Endothelial cell of umbilical vein (primary cell): ENCODE results near the gene GADD45GIP1. TPM values are rescaled to one million over a fixed set of nuclear protein-coding genes. Genes with fewer than 3 reads are reported as not detected.

Experiments used
- BruUV-seq: library from RNA; stranded (reverse); fragments of 400-500 nt; replicated peaks from 2 replicates; lab custom pipeline; 2021; lab: Mats Ljungman, UMichigan
- CTCF ChIA-PET: fragments of 300-600, 350-600 bp; sonication (Branson Sonifier 250); formaldehyde crosslinking; loops from one replicate; lab custom pipeline; 2021; ENCODE audit warnings: antibody characterized with exemption, inconsistent platforms; lab: Charles Lee
- POLR2A ChIA-PET: fragments of 300-600, 350-600 bp; sonication (Branson Sonifier 250); formaldehyde crosslinking; loops from one replicate; lab custom pipeline; 2021; ENCODE audit warnings: antibody characterized with exemption, inconsistent platforms; lab: Charles Lee
- DNase-seq: peaks from one replicate; pipeline ENCODE4 v3.0.0-alpha.2; 2011; ENCODE audit warnings: low read depth, low spot score
- FAIRE-seq: peaks from 2 replicates; lab custom pipeline; 2011; peaks lifted over from hg19 to GRCh38; lab: Jason Lieb, UNC
- H2AFZ ChIP-seq: 2 replicates; pipeline ENCODE4 v1.6.0; 2012; ENCODE audit warnings: low read depth, low read length, control low read depth, inconsistent platforms
- H3K27ac ChIP-seq: 2 replicates; pipeline ENCODE4 v1.5.1; 2011; ENCODE audit warnings: low read depth, mild to moderate bottlenecking, control low read depth, low read length, moderate library complexity; ENCODE audit not compliant: insufficient read depth
- H3K27me3 ChIP-seq, 2 experiments: 2 replicates each; pipeline versions ENCODE4 v1.6.0 to v1.6.1; 2011; ENCODE audit warnings: low read length in 2 of 2, mixed read lengths in 1 of 2; ENCODE audit not compliant: control insufficient read depth in 2 of 2, insufficient read depth in 2 of 2
- H3K36me3 ChIP-seq, 2 experiments: 2 replicates in 1 of 2; 3 replicates in 1 of 2; pipeline ENCODE4 v1.5.1; 2011; ENCODE audit warnings: low read length in 2 of 2, mild to moderate bottlenecking in 1 of 2, moderate library complexity in 1 of 2; ENCODE audit not compliant: control insufficient read depth in 2 of 2, insufficient read depth in 2 of 2; ENCODE audit errors: extremely low read depth in 1 of 2
- H3K4me1 ChIP-seq: 3 replicates; pipeline ENCODE4 v1.5.1; 2011; ENCODE audit warnings: mild to moderate bottlenecking, low read length; ENCODE audit not compliant: control insufficient read depth, insufficient read depth; ENCODE audit errors: extremely low read depth
- H3K4me2 ChIP-seq: 2 replicates; pipeline ENCODE4 v1.6.1; 2011; ENCODE audit warnings: low read length, control low read depth, mixed read lengths; ENCODE audit not compliant: insufficient read depth
- H3K4me3 ChIP-seq, 3 experiments: fragments of 200-600 bp in 1 of 3; sonication (generic), shearing (Covaris generic) in 1 of 3; replicated peaks in 1 of 3; 2 replicates each; pipeline ENCODE4 v1.5.1; 2011 to 2016; ENCODE audit warnings: control low read depth in 3 of 3, low read length in 3 of 3, mild to moderate bottlenecking in 2 of 3, inconsistent platforms in 1 of 3, low read depth in 1 of 3, moderate library complexity in 1 of 3; ENCODE audit not compliant: insufficient read depth in 1 of 3
- H3K79me2 ChIP-seq: 2 replicates; pipeline ENCODE4 v1.6.0; 2012; ENCODE audit warnings: low read length, inconsistent platforms; ENCODE audit not compliant: control insufficient read depth, insufficient read depth
- H3K9ac ChIP-seq: replicated peaks from 2 replicates; pipeline ENCODE3; 2011; ENCODE audit warnings: low read length, control low read depth; ENCODE audit not compliant: insufficient read depth; ENCODE audit errors: extremely low read depth
- H3K9me1 ChIP-seq: replicated peaks from 3 replicates; pipeline ENCODE4 v1.6.0; 2011; ENCODE audit warnings: mild to moderate bottlenecking, low read length; ENCODE audit not compliant: control insufficient read depth, insufficient read depth; ENCODE audit errors: extremely low read depth
- H3K9me3 ChIP-seq: replicated peaks from 2 replicates; pipeline ENCODE4 v1.5.1; 2012; ENCODE audit warnings: low read length, inconsistent platforms; ENCODE audit not compliant: control insufficient read depth, insufficient read depth
- H4K20me1 ChIP-seq: replicated peaks from 2 replicates; pipeline ENCODE3; 2011; ENCODE audit warnings: mild to moderate bottlenecking, low read length; ENCODE audit not compliant: control insufficient read depth, insufficient read depth; ENCODE audit errors: extremely low read depth
- CTCF ChIP-seq, 2 donors: IDR thresholded peaks; 1 replicate in 1 of 2; 2 replicates in 1 of 2; pipeline ENCODE4 v1.5.1; 2011; ENCODE audit warnings: low read length in 2 of 2, mild to moderate bottlenecking in 2 of 2, moderate library complexity in 2 of 2, control low read depth in 1 of 2, inconsistent platforms in 1 of 2, low read depth in 1 of 2; ENCODE audit not compliant: insufficient read depth in 1 of 2; ENCODE audit errors: extremely low read depth in 1 of 2
- EZH2 ChIP-seq: IDR thresholded peaks from 2 replicates; pipeline ENCODE4 v1.6.1; 2012; ENCODE audit warnings: borderline replicate concordance, low read depth, mild to moderate bottlenecking, moderate library complexity, low read length, inconsistent platforms; ENCODE audit not compliant: severe bottlenecking
- FOS ChIP-seq: IDR thresholded peaks from 2 replicates; pipeline ENCODE4 v1.6.1; 2011; ENCODE audit warnings: mild to moderate bottlenecking, low read length, moderate library complexity, borderline replicate concordance; ENCODE audit not compliant: insufficient read depth
- GATA2 ChIP-seq: IDR thresholded peaks from 2 replicates; pipeline ENCODE4 v1.7.0; 2011; ENCODE audit warnings: low read depth, mild to moderate bottlenecking, moderate library complexity, mixed read lengths, low read length; ENCODE audit not compliant: insufficient read length, insufficient read depth
- JUN ChIP-seq: IDR thresholded peaks from 2 replicates; pipeline ENCODE4 v1.6.1; 2011; ENCODE audit warnings: borderline replicate concordance, low read depth; ENCODE audit not compliant: insufficient read length, insufficient read depth
- MAX ChIP-seq: IDR thresholded peaks from 2 replicates; pipeline ENCODE4 v1.6.1; 2011; ENCODE audit not compliant: insufficient read depth, insufficient read length
- MYC ChIP-seq: IDR thresholded peaks from one replicate; pipeline ENCODE4 v1.6.1; 2011; ENCODE audit warnings: mild to moderate bottlenecking, low read depth, low read length
- POLR2A ChIP-seq: IDR thresholded peaks from 2 replicates; pipeline ENCODE4 v1.6.1; 2012; ENCODE audit warnings: low read depth, mild to moderate bottlenecking, control low read depth, low read length
- POLR2AphosphoS5 ChIP-seq: IDR thresholded peaks from 2 replicates; pipeline ENCODE4 v1.6.1; 2012; ENCODE audit warnings: low read depth, mild to moderate bottlenecking, control low read depth, low read length, moderate library complexity; ENCODE audit not compliant: insufficient read depth
- dilution Hi-C: fragments of 300-500 bp; cut with MboI; formaldehyde crosslinking; loops from one replicate; pipeline ENCODE4 v1.15.0; 2019; ENCODE audit warnings: low sequenced_read_pairs; ENCODE audit not compliant: extremely low pct_ligation_motif_present
- intact Hi-C: fragments of 100-400 bp; cut with micrococcal nuclease; formaldehyde crosslinking; loops from one replicate; pipeline ENCODE4 v1.10.0; 2022
- polyA plus RNA-seq, 4 experiments: library from polyadenylated mRNA; depleted of rRNA in 3 of 4; stranded (reverse) in 3 of 4; unstranded in 1 of 4; fragments of >200 nt; gene quantifications; 2 replicates each; pipeline versions ENCODE4 v1.2.1 to v1.2.3, GENCODE V29; 2011 to 2012; ENCODE audit warnings: missing spikeins in 1 of 4
- total RNA-seq: library from RNA; stranded (reverse); gene quantifications from 2 replicates; pipeline ENCODE4 v1.2.3, GENCODE V29; 2021

GADD45GIP1 gene
- total and polyA plus RNA-seq, 2 donors (not counting 3 experiments of a cell fraction or from before 2014, with no cell fraction given): 32.8 to 38.3 TPM

GRCh38 chr19:13002166-13002898 is 45.3 kb upstream of the GADD45GIP1 start:
- Histone ChIP-seq H3K4me3 (no peak overlapping the region), H3K9me3 (no peaks in the 10 kb centered on the region), H3K4me1 (no peaks in the 10 kb centered on the region), H4K20me1 (no peaks in the 10 kb centered on the region), H3K9me1 (no peaks in the 10 kb centered on the region), H3K9ac (no peak overlapping the region), H2AFZ (no peak overlapping the region), H3K27me3 (no peaks in the 10 kb centered on the region), H3K27ac (no peak overlapping the region), H3K4me2 (no peak overlapping the region), H3K79me2 (no peaks in the 10 kb centered on the region), H3K36me3 (peaks cover 0 to 3% of the 10 kb centered on the region in 2 experiments)
- no peak for DNase-seq
- no TSS peak for BruUV-seq
- TF ChIP-seq MAX: no peak
- TF ChIP-seq EZH2: no peak
- TF ChIP-seq POLR2AphosphoS5: no peak
- no peak for TF ChIP-seq JUN
- dilution Hi-C loops: no loop called here
- ChIA-PET POLR2A (no interaction called here), CTCF (interaction anchor here (1.4 to 3.7 kb wide), 2 partner anchors 37 to 58 kb away, joined by 3 to 16 read pairs; no protein-coding TSS in a partner anchor)
- FAIRE-seq: no peak
- intact Hi-C loops: no loop called here

GRCh38 chr19:13001502-13002165 is 44.6 kb upstream of the GADD45GIP1 start:
- H3K9me3 ChIP-seq: no peaks in the 10 kb centered on the region
- H3K27me3 ChIP-seq: no peaks in the 10 kb centered on the region
- no peak overlapping the region for H3K4me3 ChIP-seq
- ChIA-PET CTCF (interaction anchor here (1.4 to 3.7 kb wide), 2 partner anchors 36 to 59 kb away, joined by 3 to 16 read pairs; no protein-coding TSS in a partner anchor), POLR2A (no interaction called here)
- no peak overlapping the region for H3K27ac ChIP-seq
- no peaks in the 10 kb centered on the region for H3K79me2 ChIP-seq
- H2AFZ ChIP-seq: no peak overlapping the region
- intact Hi-C loops (no loop called here), dilution Hi-C loops (no loop called here)
- H4K20me1 ChIP-seq: no peaks in the 10 kb centered on the region
- no TSS peak for BruUV-seq
- peaks cover 0 to 3% of the 10 kb centered on the region in 2 experiments for H3K36me3 ChIP-seq
- H3K4me1 ChIP-seq: peaks cover 4% of the 10 kb centered on the region
- no peak overlapping the region for H3K4me2 ChIP-seq
- TF ChIP-seq JUN (no peak), EZH2 (no peak), MYC (no peak), CTCF (IDR thresholded peaks at IDR 0.05; ENCODE audit: extremely low read depth in 1 of 2, insufficient read depth in 1 of 2, low read depth in 1 of 2, low read length in 2 of 2) (no peak), MAX (no peak), POLR2AphosphoS5 (no peak), GATA2 (no peak), FOS (no peak), POLR2A (no peak)
- H3K9ac ChIP-seq: no peak overlapping the region
- DNase-seq (no peak), FAIRE-seq (no peak)
- H3K9me1 ChIP-seq: no peaks in the 10 kb centered on the region
